H1 (cell line): ENCODE results near the gene SLC15A1. TPM values are rescaled to one million over a fixed set of nuclear protein-coding genes. Genes with fewer than 3 reads are reported as not detected.

Source experiments
- CTCF ChIA-PET: fragments of 300-600 bp; sonication (Branson Sonifier 250); formaldehyde crosslinking; loops from one replicate; lab custom pipeline; 2021; ENCODE audit not compliant: partially characterized antibody; lab: Charles Lee
- POLR2A ChIA-PET: fragments of 300-600 bp; sonication (Branson Sonifier 250); formaldehyde crosslinking; loops from one replicate; lab custom pipeline; 2021; ENCODE audit warnings: inconsistent platforms; ENCODE audit not compliant: partially characterized antibody; lab: Charles Lee
- DNase-seq, 2 experiments: peaks; one replicate each; pipeline versions ENCODE4 v3.0.0 to v3.0.0-alpha.2; 2010 to 2022; ENCODE audit warnings: low spot score in 2 of 2, low read depth in 1 of 2, mixed read lengths in 1 of 2
- FAIRE-seq: peaks from 2 replicates; lab custom pipeline; 2011; peaks lifted over from hg19 to GRCh38; lab: Jason Lieb, UNC
- H2AFZ ChIP-seq: 2 replicates; pipeline ENCODE4 v1.8.1; 2012; ENCODE audit warnings: low read length, inconsistent platforms
- H2AK5ac ChIP-seq: 2 replicates; pipeline ENCODE4 v1.6.1; 2013; ENCODE audit warnings: low read depth, low read length
- H2BK120ac ChIP-seq: replicated peaks from 2 replicates; pipeline ENCODE3; 2013; ENCODE audit warnings: low read depth, low read length, inconsistent platforms
- H2BK12ac ChIP-seq: 2 replicates; pipeline ENCODE4 v1.6.1; 2013; ENCODE audit warnings: low read depth, low read length
- H2BK15ac ChIP-seq: 2 replicates; pipeline ENCODE4 v1.6.1; 2013; ENCODE audit warnings: low read length
- H2BK20ac ChIP-seq: 2 replicates; pipeline ENCODE4 v1.6.1; 2013; ENCODE audit warnings: low read length
- H2BK5ac ChIP-seq: 2 replicates; pipeline ENCODE4 v1.6.1; 2013; ENCODE audit warnings: low read depth, low read length
- H3K14ac ChIP-seq: 2 replicates; pipeline ENCODE4 v1.6.1; 2013; ENCODE audit warnings: inconsistent platforms; ENCODE audit not compliant: insufficient read length
- H3K18ac ChIP-seq: 2 replicates; pipeline ENCODE4 v1.6.1; 2013; ENCODE audit warnings: low read length; ENCODE audit errors: extremely low read depth
- H3K23ac ChIP-seq: 2 replicates; pipeline ENCODE4 v1.6.1; 2013; ENCODE audit warnings: inconsistent platforms; ENCODE audit not compliant: insufficient read length
- H3K23me2 ChIP-seq: 2 replicates; pipeline ENCODE4 v1.6.1; 2013; ENCODE audit warnings: low read depth, low read length
- H3K27ac ChIP-seq: 2 replicates; pipeline ENCODE4 v1.6.1; 2011; ENCODE audit warnings: low read depth, low read length, inconsistent platforms
- H3K27me3 ChIP-seq, 4 experiments: replicated peaks in 1 of 4; 1 replicate in 1 of 4; 2 replicates in 3 of 4; pipeline versions ENCODE4 v1.6.1 to v1.8.1; 2011 to 2013; ENCODE audit warnings: low read length in 3 of 4, mild to moderate bottlenecking in 3 of 4, inconsistent platforms in 2 of 4, mixed read lengths in 2 of 4, moderate library complexity in 1 of 4; ENCODE audit not compliant: control insufficient read depth in 3 of 4, insufficient read depth in 3 of 4; ENCODE audit errors: extremely low read depth in 1 of 4
- H3K36me3 ChIP-seq, 4 experiments: 2 replicates each; pipeline versions ENCODE4 v1.6.1 to v1.8.1; 2011 to 2013; ENCODE audit warnings: mild to moderate bottlenecking in 4 of 4, low read length in 3 of 4, moderate library complexity in 2 of 4, control low read depth in 1 of 4, inconsistent platforms in 1 of 4; ENCODE audit not compliant: insufficient read depth in 4 of 4, control insufficient read depth in 2 of 4
- H3K4ac ChIP-seq: replicated peaks from 2 replicates; pipeline ENCODE3; 2013; ENCODE audit warnings: low read length, low read depth, mixed read lengths, inconsistent platforms; ENCODE audit not compliant: insufficient read length
- H3K4me1 ChIP-seq, 4 experiments: replicated peaks in 1 of 4; 1 replicate in 1 of 4; 2 replicates in 3 of 4; pipeline versions ENCODE4 v1.6.1 to v1.8.1; 2011 to 2013; ENCODE audit warnings: low read length in 3 of 4, inconsistent platforms in 2 of 4, mixed read lengths in 1 of 4; ENCODE audit not compliant: insufficient read depth in 4 of 4, control insufficient read depth in 3 of 4
- H3K4me2 ChIP-seq, 2 experiments: 2 replicates each; pipeline versions ENCODE4 v1.6.1 to v1.8.1; 2011 to 2013; ENCODE audit warnings: low read depth in 2 of 2, low read length in 2 of 2, control low read depth in 1 of 2, inconsistent platforms in 1 of 2, mild to moderate bottlenecking in 1 of 2; ENCODE audit not compliant: insufficient read depth in 1 of 2
- H3K4me3 ChIP-seq, 4 experiments: fragments of 200-600, 300-600 bp in 1 of 4; sonication (generic), shearing (Covaris generic), sonication (Bioruptor Twin) in 1 of 4; 2 replicates each; pipeline versions ENCODE4 v1.5.1 to v1.8.1; 2011 to 2016; ENCODE audit warnings: low read length in 4 of 4, low read depth in 3 of 4, control low read depth in 2 of 4, inconsistent platforms in 2 of 4, mild to moderate bottlenecking in 2 of 4, mixed read lengths in 1 of 4, moderate library complexity in 1 of 4; ENCODE audit not compliant: insufficient read depth in 2 of 4; ENCODE audit errors: extremely low read depth in 1 of 4
- H3K56ac ChIP-seq: replicated peaks from 2 replicates; pipeline ENCODE3; 2013; ENCODE audit warnings: low read depth, mild to moderate bottlenecking, mixed read lengths, low read length, inconsistent platforms; ENCODE audit not compliant: insufficient read length
- H3K79me1 ChIP-seq: 2 replicates; pipeline ENCODE4 v1.6.1; 2013; ENCODE audit warnings: low read depth, low read length, control low read depth
- H3K79me2 ChIP-seq, 2 experiments: 2 replicates each; pipeline versions ENCODE4 v1.6.1 to v1.8.1; 2012 to 2013; ENCODE audit warnings: low read length in 2 of 2, mild to moderate bottlenecking in 2 of 2, inconsistent platforms in 1 of 2; ENCODE audit not compliant: insufficient read depth in 2 of 2, control insufficient read depth in 1 of 2
- H3K9ac ChIP-seq, 4 experiments: replicated peaks in 1 of 4; 1 replicate in 1 of 4; 2 replicates in 3 of 4; pipeline versions ENCODE4 v1.6.1 to v1.8.1; 2011 to 2013; ENCODE audit warnings: low read depth in 3 of 4, low read length in 3 of 4, control low read depth in 2 of 4, mild to moderate bottlenecking in 2 of 4, moderate library complexity in 2 of 4, inconsistent platforms in 1 of 4; ENCODE audit errors: extremely low read depth in 1 of 4
- H3K9me3 ChIP-seq, 2 experiments: 2 replicates each; pipeline versions ENCODE4 v1.6.1 to v1.8.1; 2012 to 2013; ENCODE audit warnings: mild to moderate bottlenecking in 2 of 2, moderate library complexity in 2 of 2, control low read depth in 1 of 2, inconsistent platforms in 1 of 2, low read depth in 1 of 2, low read length in 1 of 2, mixed read lengths in 1 of 2; ENCODE audit not compliant: insufficient read depth in 2 of 2
- H4K20me1 ChIP-seq, 2 experiments: replicated peaks in 1 of 2; 2 replicates each; pipeline versions ENCODE3 to v1.8.1; 2011 to 2013; ENCODE audit warnings: inconsistent platforms in 2 of 2, low read length in 2 of 2, mild to moderate bottlenecking in 1 of 2; ENCODE audit not compliant: insufficient read depth in 2 of 2, control insufficient read depth in 1 of 2
- H4K5ac ChIP-seq: 2 replicates; pipeline ENCODE4 v1.6.1; 2013; ENCODE audit warnings: low read length, low read depth, mixed read lengths, inconsistent platforms; ENCODE audit not compliant: insufficient read length
- H4K8ac ChIP-seq: 2 replicates; pipeline ENCODE4 v1.8.0; 2013; ENCODE audit warnings: mild to moderate bottlenecking, moderate library complexity, low read length, inconsistent platforms; ENCODE audit not compliant: insufficient read depth; ENCODE audit errors: extremely low read depth
- H4K91ac ChIP-seq: replicated peaks from 2 replicates; pipeline ENCODE3; 2013; ENCODE audit warnings: low read length, mixed read lengths, inconsistent platforms; ENCODE audit not compliant: insufficient read length
- BRCA1 ChIP-seq: IDR thresholded peaks from 2 replicates; pipeline ENCODE4 v1.6.1; 2012; ENCODE audit warnings: low read depth, low read length, improper control_type of control experiment
- KDM1A ChIP-seq: fragments of 200-600, 300-600 bp; sonication (generic); IDR thresholded peaks from 2 replicates; pipeline ENCODE4 v1.7.1; 2016; ENCODE audit warnings: mild to moderate bottlenecking, low read length, borderline replicate concordance
- SIN3A ChIP-seq, 2 experiments: IDR thresholded peaks in 1 of 2; conservative IDR thresholded peaks in 1 of 2; 2 replicates each; pipeline ENCODE4 v1.6.1; 2011 to 2012; ENCODE audit warnings: low read length in 2 of 2, improper control_type of control experiment in 1 of 2, low read depth in 1 of 2, mild to moderate bottlenecking in 1 of 2
- TAF1 ChIP-seq: IDR thresholded peaks from 2 replicates; pipeline ENCODE4 v1.6.1; 2011; ENCODE audit warnings: mild to moderate bottlenecking, low read depth, low read length
- WGBS, 2 experiments: shearing (Covaris generic) in 1 of 2; methylation state at CpG; one replicate each; pipeline versions ENCODE4 v1.1.6 to v1.1.7; 2013 to 2015; ENCODE audit warnings: low lambda C conversion rate in 2 of 2, mixed read lengths in 2 of 2, inconsistent platforms in 1 of 2, low coverage in 1 of 2, missing lambda C conversion rate in 1 of 2; ENCODE audit not compliant: insufficient replicate concordance in 2 of 2, insufficient coverage in 1 of 2, insufficient read length in 1 of 2; ENCODE audit errors: extremely low coverage in 1 of 2, missing lambda C conversion rate in 1 of 2; 5-methylcytosine and 5-hydroxymethylcytosine counted together
- polyA plus RNA-seq, 7 experiments: library from polyadenylated mRNA; depleted of rRNA in 3 of 7; stranded (reverse) in 5 of 7; unstranded in 2 of 7; fragments of >200 nt in 5 of 7; fragments of 200-250 nt in 2 of 7; gene quantifications; 1 replicate in 5 of 7; 2 replicates in 1 of 7; 4 replicates in 1 of 7; pipeline versions ENCODE4 v1.2.1 to v1.2.3, GENCODE V29; 2011 to 2013; ENCODE audit warnings: missing spikeins in 2 of 7, mixed read lengths in 2 of 7
- total RNA-seq: library from RNA; stranded (reverse); fragmentation: NEBNext Ultra II Directional; extraction: Animal tissue kit (Norgen Biotek cat#: 25700); gene quantifications from 2 replicates; pipeline ENCODE4 v1.2.1, GENCODE V29; 2021

The SLC15A1 gene
- total and polyA plus RNA-seq, 2 of the 8 experiments (the other 6 are each of a cell fraction or from before 2014, with no cell fraction given): 1.3 to 2.4 TPM

DNA sequence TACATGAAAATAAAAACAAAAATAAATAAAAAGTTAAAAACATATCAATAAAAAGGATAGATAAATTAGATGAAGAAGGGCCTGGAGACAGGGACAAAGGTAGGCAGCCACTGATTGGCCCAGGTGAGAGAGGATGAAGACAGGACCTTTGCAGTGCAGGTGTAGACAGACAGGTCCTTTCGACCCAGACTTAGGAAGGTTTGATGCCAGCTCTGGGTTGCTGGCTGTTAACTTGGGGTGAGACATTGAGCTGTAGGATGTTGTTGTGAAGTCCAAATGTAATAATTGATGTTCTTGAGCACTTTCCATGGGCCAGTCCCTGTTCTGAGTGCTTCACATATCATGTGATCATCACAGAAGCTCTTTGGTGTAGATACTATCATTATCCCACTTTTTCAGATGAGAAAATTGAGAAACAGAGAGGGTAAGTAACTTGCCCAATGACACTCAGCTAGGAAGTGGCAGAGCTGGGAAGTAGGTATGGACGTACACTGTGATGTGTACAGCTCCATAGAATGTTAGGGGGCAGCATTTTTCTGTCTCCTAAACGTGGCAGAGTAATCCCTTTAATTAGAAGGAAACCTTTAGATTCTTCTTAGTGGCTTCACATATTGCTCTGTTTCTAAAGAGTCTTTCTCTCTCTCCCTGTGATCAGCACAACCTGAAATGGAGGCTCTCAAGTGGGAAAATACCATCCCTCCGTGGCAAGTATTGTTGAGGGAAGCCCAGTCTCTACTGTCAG is 99.6 kb downstream of the SLC15A1 start:
- Histone ChIP-seq H3K4me2 (no peak overlapping the region), H3K56ac (no peak overlapping the region), H3K79me1 (no peaks in the 10 kb centered on the region), H3K18ac (no peak overlapping the region), H3K4ac (no peak overlapping the region), H4K91ac (no peak overlapping the region), H2AK5ac (no peak overlapping the region), H2BK20ac (no peak overlapping the region), H3K4me1 (no peaks in the 10 kb centered on the region), H4K20me1 (no peaks in the 10 kb centered on the region), H2BK15ac (no peak overlapping the region; the same call in 1 of the 2 replicates), H4K5ac (no peak overlapping the region), H2BK120ac (no peak overlapping the region), H3K9me3 (no peaks in the 10 kb centered on the region), H3K36me3 (no peaks in the 10 kb centered on the region), H3K23ac (no peak overlapping the region), H2BK12ac (no peak overlapping the region), H2AFZ (peak overlapping the region; percentile 95; the same call in 1 of the 2 replicates), H3K79me2 (no peaks in the 10 kb centered on the region), H3K4me3 (no peak overlapping the region), H2BK5ac (no peak overlapping the region), H3K27ac (no peak overlapping the region), H3K14ac (no peak overlapping the region), H4K8ac (no peak overlapping the region), H3K27me3 (no peaks in the 10 kb centered on the region; a peak in 1 of 7 replicates), H3K23me2 (no peaks in the 10 kb centered on the region; the same call in 1 of the 2 replicates), H3K9ac (no peak overlapping the region)
- POLR2A ChIA-PET: interaction anchor here (1.1 to 2.5 kb wide), 3 partner anchors 76 to 208 kb away, joined by 3 to 8 read pairs (median 4); partner anchors contain the start of gene STK24
- no peak for FAIRE-seq
- CTCF ChIA-PET: interaction anchor here (0.6 to 5.4 kb wide), 73 partner anchors 9 to 619 kb away, joined by 3 to 52 read pairs (median 4); no protein-coding TSS in a partner anchor
- WGBS, 2 experiments: 58% methylated on average over 4 of the region's 4 CpGs; no CpG with 5 or more reads in 1 of the 2 experiments
- TF ChIP-seq TAF1: no peak
- TF ChIP-seq SIN3A (conservative IDR thresholded peaks at IDR 0.05 in 1 of 2, IDR thresholded peaks at IDR 0.05 in 1 of 2; ENCODE audit: low read depth in 1 of 2, low read length in 2 of 2): no peak
- 0 out of 2 replicates have a peak, but pooled peaks have one; percentile 53 for TF ChIP-seq KDM1A
- TF ChIP-seq BRCA1: no peak
- no peak for DNase-seq
